GM21390 (cell line): ENCODE measurements around the gene UNC80.
A peak's percentile ranks its signal among the peaks of the same experiment; 100 is the strongest.

Experiments used
- ATAC-seq: cut with Tn5 transposase; IDR thresholded peaks from one replicate; pipeline ENCODE4 v1.9.1; 2021; ENCODE audit not compliant: unreplicated experiment

Gene UNC80

GRCh38 chr2:209908511-209908910 lies 136.9 kb downstream of the UNC80 start:
- ATAC-seq, result no peak

DNA sequence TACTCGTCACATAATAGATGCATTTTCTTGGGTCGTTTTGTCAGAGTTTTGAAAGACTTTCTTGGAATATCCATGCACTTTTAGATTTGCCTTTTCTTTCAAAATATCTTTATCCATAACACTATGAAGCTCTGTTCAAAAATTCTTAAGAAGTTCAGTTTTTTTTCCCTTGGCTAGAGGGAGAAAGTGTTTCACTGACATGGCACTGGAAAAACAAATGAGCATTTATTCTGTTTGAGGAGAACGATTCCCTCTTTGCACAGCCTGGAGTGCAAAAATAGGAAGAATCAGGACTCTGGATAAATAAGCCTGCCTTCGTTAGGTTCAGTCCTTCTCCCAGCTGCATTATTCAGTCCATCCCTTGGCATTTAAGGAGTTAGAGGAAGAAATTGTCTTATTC lies 139.9 kb downstream of the UNC80 start:
- no peak for ATAC-seq

- ATAC-seq, result no peak
These were observed 142.2 kb downstream of the UNC80 start for GRCh38 chr2:209913786-209914345.

GRCh38 chr2:209917154-209917771 lies 145.6 kb downstream of the UNC80 start:
- no peak for ATAC-seq

DNA sequence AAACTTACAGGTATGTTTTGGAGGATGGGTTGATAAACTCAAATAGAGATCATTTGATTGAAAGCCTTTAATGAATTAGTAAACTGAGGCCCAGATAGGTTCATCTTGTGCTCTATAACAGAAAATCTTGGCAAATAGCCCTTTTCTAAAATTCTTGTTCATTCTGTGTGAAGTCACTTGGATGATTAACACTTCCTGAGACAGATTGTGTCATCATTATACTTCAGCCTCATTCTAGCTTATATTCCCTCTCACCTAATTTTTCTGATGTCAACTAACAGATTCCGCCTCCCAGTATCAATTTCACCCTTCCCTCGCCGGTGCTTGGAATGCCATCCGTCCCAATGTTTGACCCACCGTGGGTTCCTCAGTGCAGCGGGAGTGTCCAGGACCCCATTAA lies 146.6 kb downstream of the UNC80 start:
- ATAC-seq, result no peak

DNA sequence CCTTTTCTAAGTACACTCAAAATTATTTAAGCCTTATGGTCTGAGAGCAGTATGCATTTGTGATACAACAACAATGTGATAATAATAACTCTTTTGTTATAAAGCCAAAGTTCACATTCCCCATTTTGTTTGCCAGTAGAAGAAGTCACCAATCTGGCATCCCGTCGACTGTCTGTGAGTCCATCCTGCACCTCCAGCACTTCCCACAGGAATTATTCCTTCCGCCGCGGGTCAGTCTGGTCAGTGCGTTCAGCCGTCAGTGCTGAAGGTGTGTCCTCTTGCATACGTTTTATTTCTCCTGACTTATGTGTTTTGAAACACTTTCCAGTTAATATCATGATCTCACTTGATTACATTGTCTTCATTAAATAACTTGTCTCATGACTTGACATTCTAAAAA lies 150.5 kb downstream of the UNC80 start:
- no peak for ATAC-seq

DNA sequence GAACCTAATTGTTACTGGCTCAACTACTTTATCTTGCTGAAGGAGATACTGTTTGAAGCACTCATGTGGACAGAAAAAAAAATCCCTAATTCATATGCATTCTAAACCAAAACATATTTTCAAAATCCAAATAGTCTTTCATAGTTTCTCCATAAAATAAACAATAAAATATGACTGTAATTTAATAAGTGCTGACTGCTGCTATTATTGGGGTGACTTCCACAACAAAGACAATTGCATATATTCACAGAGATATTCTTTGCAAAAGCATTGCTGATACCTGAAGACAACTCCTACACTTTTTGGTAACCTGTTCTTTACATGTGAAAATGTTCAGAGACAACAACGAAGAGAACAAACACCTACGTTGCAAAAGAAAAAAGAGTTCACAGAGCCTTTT lies 157.7 kb downstream of the UNC80 start:
- no peak for ATAC-seq

DNA sequence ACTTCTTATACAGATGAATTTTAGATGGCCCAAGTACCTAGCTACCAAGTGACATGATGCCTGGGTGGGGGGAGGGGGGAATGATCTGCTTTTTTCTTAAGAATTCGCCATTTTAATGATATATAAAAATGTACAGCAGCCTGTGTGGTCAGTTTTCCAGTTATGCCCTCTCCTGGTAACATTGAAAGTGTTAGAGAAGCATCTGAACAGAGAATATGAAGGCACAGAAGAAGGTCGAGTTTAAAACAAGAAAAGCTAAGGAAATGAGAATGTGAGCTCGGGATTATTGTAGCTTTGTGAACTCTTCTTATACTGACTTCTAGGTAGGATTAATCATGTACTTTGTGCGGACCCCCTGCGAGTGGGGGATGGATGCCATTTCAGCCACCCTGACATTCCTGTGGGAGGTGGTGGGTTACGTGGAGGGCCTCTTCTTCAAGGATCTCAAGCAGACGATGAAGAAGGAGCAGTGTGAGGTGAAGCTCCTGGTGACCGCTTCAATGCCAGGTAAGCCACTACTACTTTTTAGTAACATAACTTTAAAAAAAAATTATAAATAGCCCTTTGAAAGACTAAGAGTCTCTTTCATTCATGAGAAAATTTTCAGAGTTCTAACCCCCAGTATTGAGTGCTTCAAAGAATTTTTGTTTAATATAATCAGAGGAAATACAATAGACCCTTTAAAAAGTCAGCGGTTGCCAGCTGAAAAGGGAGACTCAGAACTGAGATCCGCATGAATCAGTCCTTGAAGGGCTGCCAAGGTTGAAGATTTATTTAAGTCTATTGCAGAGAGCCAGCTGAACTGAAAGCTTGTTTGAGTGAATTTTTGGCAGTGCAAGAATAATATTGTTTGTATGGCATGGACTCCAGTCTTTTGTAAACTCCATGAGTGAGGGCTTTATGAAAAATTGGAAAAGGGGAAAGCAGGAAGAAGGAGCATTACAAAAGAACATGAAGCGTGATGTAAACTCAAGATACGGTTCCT lies 162.2 kb downstream of the UNC80 start:
- no peak for ATAC-seq

DNA sequence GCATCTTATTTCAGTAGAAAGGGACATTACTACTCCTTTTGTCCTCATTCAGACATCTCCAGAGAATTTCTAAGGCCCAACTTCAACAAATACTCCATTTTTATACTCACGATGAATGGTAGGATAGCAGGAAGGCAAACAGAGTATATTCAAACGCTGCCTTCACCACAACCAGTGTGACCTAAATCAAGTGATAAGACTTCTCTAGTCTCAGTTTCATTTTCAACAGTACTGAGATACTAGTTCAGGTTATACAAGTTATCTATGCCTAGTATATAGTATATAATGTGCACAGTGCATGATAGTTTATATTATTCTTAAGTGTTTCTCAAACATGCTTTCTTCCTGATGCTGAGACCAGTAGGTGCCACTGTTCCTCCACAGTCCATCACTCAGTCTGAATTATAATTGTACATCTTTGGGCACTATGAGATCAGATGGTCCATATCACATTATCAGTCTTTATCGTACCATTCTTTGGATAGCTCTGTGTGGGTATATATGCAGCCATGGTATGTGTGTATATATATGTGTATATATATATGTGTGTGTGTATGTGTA lies 164.6 kb downstream of the UNC80 start:
- no peak for ATAC-seq

DNA sequence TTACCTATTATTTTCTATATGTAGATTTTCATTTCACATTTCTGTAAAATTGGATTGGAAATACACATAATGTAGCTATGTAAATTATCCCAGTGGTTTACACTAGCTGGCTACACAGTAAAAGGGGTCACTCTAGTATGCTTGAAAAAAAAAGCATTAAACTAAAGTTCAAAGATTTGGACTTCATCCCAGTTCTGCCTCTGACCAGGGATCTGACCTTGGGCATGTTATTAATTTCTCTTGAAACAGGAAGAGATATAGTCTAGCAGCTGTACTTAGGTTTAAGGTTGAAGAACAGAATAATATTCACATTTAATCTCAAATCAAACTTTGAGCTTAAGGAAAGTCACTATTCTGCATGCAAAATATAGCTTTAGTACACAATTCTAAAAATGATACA lies 166.3 kb downstream of the UNC80 start:
- no peak for ATAC-seq

DNA sequence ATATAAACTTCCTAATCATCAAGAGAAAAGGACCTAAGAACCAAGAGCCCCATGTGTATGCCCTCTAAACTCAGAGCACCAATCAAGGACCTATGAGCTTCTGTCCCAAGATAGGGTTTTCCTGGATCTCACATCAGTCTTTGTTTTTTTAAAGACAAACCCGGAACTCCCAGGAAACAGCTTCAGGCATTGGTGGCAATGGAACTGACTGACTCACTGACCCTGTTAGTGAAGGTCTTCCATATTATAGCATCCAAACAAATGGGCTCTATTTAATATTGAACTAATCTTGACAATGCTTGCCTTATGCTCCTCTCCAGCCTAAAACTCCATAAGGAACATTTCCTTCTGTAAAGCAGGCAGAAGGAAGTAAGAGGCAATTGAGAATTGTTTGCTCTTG lies 167.3 kb downstream of the UNC80 start:
- no peak for ATAC-seq

- no peak for ATAC-seq
These were observed 169.3 kb downstream of the UNC80 start for GRCh38 chr2:209940936-209941335.

DNA sequence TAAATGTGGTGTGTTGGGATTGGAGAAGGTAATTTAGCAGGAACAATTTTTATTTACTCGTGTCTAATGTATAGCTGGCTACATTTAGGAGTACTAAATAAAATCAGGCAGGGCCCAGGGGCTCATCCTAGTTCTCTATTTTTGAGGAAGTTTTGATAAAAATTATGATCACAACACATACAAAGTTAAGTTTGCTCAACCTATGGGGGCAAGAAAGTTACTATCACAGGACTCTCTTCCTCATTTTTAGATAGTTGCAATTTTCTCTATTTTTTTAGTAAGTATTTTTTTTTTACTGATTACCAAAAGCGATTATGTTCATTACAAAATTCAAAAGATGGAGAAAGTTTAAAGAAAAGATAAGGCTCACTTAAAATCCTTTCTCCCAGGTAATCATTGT lies 170.8 kb downstream of the UNC80 start:
- ATAC-seq, result no peak

- ATAC-seq, result no peak
These were observed 171.4 kb downstream of the UNC80 start for GRCh38 chr2:209942936-209943605.

DNA sequence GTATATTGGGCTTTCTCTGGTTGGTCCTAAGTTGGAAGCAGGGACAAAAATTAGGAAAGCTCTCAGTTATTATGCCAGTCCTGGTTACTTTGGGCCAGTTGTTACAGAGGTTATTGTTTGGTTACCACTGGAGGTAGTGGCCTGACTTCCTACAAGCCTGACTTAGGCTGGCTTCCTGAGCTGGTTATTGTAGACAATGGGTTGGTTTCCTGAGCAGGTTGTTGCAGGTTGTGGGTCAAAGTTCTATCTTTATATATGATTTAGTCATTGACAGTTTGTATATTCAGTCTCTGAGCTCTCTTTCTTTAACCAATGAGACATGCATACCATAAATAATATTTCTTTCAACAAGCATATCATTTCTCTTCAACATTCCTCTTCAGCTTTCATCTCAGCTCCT lies 172.1 kb downstream of the UNC80 start:
- ATAC-seq, result no peak

DNA sequence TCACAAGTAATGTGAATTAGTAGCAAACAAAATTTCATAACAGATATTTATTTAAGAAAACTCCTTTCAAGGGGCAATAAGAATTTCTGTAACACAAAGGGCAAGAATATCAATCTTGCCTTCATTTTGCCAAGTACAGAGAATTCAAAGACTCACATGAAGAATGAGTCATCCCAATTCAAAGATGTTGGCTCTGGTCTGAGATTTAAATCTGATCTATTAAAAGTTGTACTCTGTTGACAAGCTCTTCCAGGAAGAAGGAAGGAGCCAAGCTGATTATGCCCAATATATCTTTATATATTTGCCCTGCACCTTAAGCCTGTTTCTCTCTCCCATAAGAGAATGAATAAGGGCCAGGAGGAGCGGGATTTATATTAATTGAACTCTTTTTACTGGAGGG lies 174.9 kb downstream of the UNC80 start:
- ATAC-seq, result no peak

GRCh38 chr2:209956271-209956670 lies 184.6 kb downstream of the UNC80 start:
- no peak for ATAC-seq

DNA sequence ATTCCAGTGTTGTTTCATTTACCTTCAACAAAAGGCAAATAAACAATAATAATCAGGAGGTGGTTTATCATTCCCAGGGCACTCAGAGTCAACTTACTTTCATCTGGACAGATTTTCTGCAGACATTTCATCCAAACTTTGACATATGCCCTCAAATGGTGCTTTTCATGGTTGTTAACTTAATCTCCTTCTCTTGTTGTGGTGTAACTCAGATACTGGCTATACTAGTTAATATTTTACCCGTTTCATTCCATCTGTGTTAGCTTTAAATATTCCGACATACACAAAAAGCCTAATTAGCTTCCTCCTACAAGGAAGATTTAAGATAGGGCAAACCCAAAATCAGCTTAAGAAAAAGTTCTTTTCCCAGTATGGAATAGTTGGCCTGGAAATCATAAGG lies 186.4 kb downstream of the UNC80 start:
- ATAC-seq, result no peak

DNA sequence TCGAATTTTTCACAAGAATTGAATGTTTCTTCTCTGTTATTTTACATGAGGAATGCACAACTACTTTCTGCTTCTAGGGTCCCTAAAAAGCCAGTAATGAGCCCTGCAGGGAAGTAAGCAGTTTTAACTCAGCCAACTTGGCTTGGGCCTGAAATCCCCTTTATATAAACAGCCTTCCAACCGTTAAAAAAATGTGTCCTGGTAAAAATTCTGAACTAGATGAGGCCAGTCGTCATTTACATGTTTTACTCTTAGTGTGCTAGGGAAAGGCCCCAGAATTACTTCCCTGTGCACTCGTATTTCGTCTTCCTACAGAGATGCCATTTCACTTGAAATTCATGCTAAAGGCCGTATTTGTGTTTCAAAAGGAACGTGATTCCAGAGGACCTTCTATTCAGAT lies 188.4 kb downstream of the UNC80 start:
- no peak for ATAC-seq

- ATAC-seq, result peak; percentile 86
These were observed 189.3 kb downstream of the UNC80 start for GRCh38 chr2:209960676-209961630.
